ENCODE measurements around the gene SEC31B. TPM values are rescaled to one million over a fixed set of nuclear protein-coding genes. Genes with fewer than 3 reads are reported as not detected.

The SEC31B gene
- total and polyA plus RNA-seq, 2 experiments from 2014 or later: 5.4 to 7.7 TPM

DNA sequence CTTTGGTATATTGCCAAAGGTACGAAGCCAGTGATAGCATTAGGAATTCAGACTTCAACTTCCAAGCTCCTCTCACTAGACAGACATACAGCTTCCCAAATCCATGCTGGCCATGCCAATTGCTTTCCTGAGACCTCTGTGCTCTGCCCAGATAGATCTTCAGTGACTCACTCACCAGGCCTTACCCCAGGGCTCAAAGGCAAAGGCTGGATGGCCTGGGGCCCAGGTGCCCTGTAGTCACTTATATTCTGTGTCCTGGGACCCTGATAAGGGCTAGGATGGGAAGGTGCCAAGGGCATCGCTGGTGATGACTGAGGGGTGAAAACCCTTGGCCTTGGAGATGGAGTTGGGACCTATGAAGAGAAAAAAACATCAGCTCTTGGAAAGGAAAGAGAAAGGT, 29.1 kb downstream of the SEC31B start:
- no peaks in the 10 kb centered on the region for H3K79me2 ChIP-seq
- no peaks in the 10 kb centered on the region for H3K9me3 ChIP-seq (ENCODE audit: low read depth)
- H2AFZ ChIP-seq: no peak overlapping the region
- H3K27me3 ChIP-seq: peaks cover 3% of the 10 kb centered on the region
- H3K36me3 ChIP-seq (replicated peaks; ENCODE audit: insufficient read depth, low read depth): no peaks in the 10 kb centered on the region
- H3K4me3 ChIP-seq: no peak overlapping the region
- H4K20me1 ChIP-seq (ENCODE audit: insufficient read depth, poor library complexity, severe bottlenecking): no peaks in the 10 kb centered on the region
- H3K9me2 ChIP-seq (replicated peaks; ENCODE audit: insufficient read depth): no peaks in the 10 kb centered on the region
- no peak for TF ChIP-seq EZH2 (IDR thresholded peaks at IDR 0.05; ENCODE audit: borderline replicate concordance)
- TF ChIP-seq, protein P1, sequence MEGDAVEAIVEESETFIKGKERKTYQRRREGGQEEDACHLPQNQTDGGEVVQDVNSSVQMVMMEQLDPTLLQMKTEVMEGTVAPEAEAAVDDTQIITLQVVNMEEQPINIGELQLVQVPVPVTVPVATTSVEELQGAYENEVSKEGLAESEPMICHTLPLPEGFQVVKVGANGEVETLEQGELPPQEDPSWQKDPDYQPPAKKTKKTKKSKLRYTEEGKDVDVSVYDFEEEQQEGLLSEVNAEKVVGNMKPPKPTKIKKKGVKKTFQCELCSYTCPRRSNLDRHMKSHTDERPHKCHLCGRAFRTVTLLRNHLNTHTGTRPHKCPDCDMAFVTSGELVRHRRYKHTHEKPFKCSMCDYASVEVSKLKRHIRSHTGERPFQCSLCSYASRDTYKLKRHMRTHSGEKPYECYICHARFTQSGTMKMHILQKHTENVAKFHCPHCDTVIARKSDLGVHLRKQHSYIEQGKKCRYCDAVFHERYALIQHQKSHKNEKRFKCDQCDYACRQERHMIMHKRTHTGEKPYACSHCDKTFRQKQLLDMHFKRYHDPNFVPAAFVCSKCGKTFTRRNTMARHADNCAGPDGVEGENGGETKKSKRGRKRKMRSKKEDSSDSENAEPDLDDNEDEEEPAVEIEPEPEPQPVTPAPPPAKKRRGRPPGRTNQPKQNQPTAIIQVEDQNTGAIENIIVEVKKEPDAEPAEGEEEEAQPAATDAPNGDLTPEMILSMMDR (IDR thresholded peaks at IDR 0.05; ENCODE audit: poor library complexity): no peak
- no peak for TF ChIP-seq EZH2phosphoT487 (IDR thresholded peaks at IDR 0.05; ENCODE audit: low read depth, severe bottlenecking, unreplicated experiment)
- DNase-seq (ENCODE audit: low spot score): no peak
- H3K27ac ChIP-seq: no peak overlapping the region
- 94% methylated on average over 2 of the region's 2 CpGs for WGBS (ENCODE audit: low lambda C conversion rate, missing lambda C conversion rate)
- H3K4me1 ChIP-seq (ENCODE audit: insufficient read depth): no peaks in the 10 kb centered on the region
- no peak overlapping the region for H3K4me2 ChIP-seq

- Histone ChIP-seq H3K4me3 (no peak overlapping the region), H3K9me3 (ENCODE audit: low read depth) (no peaks in the 10 kb centered on the region), H2AFZ (no peak overlapping the region), H3K27me3 (peaks cover 7% of the 10 kb centered on the region), H3K4me2 (no peak overlapping the region), H3K27ac (no peak overlapping the region), H3K36me3 (replicated peaks; ENCODE audit: insufficient read depth, low read depth) (no peaks in the 10 kb centered on the region), H3K4me1 (ENCODE audit: insufficient read depth) (no peaks in the 10 kb centered on the region), H3K79me2 (no peaks in the 10 kb centered on the region), H4K20me1 (ENCODE audit: insufficient read depth, poor library complexity, severe bottlenecking) (no peaks in the 10 kb centered on the region), H3K9me2 (replicated peaks; ENCODE audit: insufficient read depth) (no peaks in the 10 kb centered on the region)
- no peak for DNase-seq (ENCODE audit: low spot score)
- WGBS (ENCODE audit: low lambda C conversion rate, missing lambda C conversion rate): 86% methylated on average over 5 of the region's 5 CpGs
- TF ChIP-seq, protein P1 (IDR thresholded peaks at IDR 0.05; ENCODE audit: poor library complexity): no peak
- TF ChIP-seq EZH2phosphoT487 (IDR thresholded peaks at IDR 0.05; ENCODE audit: low read depth, severe bottlenecking, unreplicated experiment): no peak
- no peak for TF ChIP-seq EZH2 (IDR thresholded peaks at IDR 0.05; ENCODE audit: borderline replicate concordance)
These were observed 30.3 kb downstream of the SEC31B start for GRCh38 chr10:100489396-100489795.

- H3K36me3 ChIP-seq (replicated peaks; ENCODE audit: insufficient read depth, low read depth): no peaks in the 10 kb centered on the region
- TF ChIP-seq, protein P1 (IDR thresholded peaks at IDR 0.05; ENCODE audit: poor library complexity): no peak
- no peak for TF ChIP-seq EZH2phosphoT487 (IDR thresholded peaks at IDR 0.05; ENCODE audit: low read depth, severe bottlenecking, unreplicated experiment)
- no peak for TF ChIP-seq EZH2 (IDR thresholded peaks at IDR 0.05; ENCODE audit: borderline replicate concordance)
These were observed 32.1 kb downstream of the SEC31B start for GRCh38 chr10:100487529-100487928.

More at GRCh38 chr10:100487529-100487928, 32.1 kb downstream of the SEC31B start:
- H3K9me2 ChIP-seq (replicated peaks; ENCODE audit: insufficient read depth): no peaks in the 10 kb centered on the region
- H3K4me2 ChIP-seq: no peak overlapping the region
- H4K20me1 ChIP-seq (ENCODE audit: insufficient read depth, poor library complexity, severe bottlenecking): no peaks in the 10 kb centered on the region
- peaks cover 5% of the 10 kb centered on the region for H3K4me1 ChIP-seq (ENCODE audit: insufficient read depth)
- H3K4me3 ChIP-seq: no peak overlapping the region
- no peak for DNase-seq (ENCODE audit: low spot score)
- no peak overlapping the region for H2AFZ ChIP-seq
- WGBS (ENCODE audit: low lambda C conversion rate, missing lambda C conversion rate): 90% methylated on average over 6 of the region's 6 CpGs
- H3K27ac ChIP-seq: no peak overlapping the region
- H3K9me3 ChIP-seq (ENCODE audit: low read depth): no peaks in the 10 kb centered on the region
- peaks cover 24% of the 10 kb centered on the region for H3K27me3 ChIP-seq
- H3K79me2 ChIP-seq: no peaks in the 10 kb centered on the region
